Right lobe of liver (tissue), 6 donors: ENCODE data around the gene SKIDA1. TPM values are rescaled to one million over a fixed set of nuclear protein-coding genes. Genes with fewer than 3 reads are reported as not detected.
"Not testable (repeated sequence)": the region's sequence is repeated elsewhere in the genome, so short reads cannot be mapped to it uniquely, and the experiment has no call there.

Experiments
- ATAC-seq, 4 donors: fragments of 200-7000 bp; cut with Tn5 transposase; one replicate each; pipeline ENCODE4 v1.9.1; 2020; ENCODE audit warnings: mild to moderate bottlenecking in 4 of 4, moderate library complexity in 4 of 4
- DNase-seq, 3 donors: peaks; one replicate each; pipeline ENCODE4 v3.0.0-alpha.2; 2020
- H3K27ac ChIP-seq, 3 donors: fragments of 200-600 bp; one replicate each; pipeline ENCODE4 v1.8.0; 2022
- H3K27me3 ChIP-seq, 2 donors: fragments of 200-600 bp; one replicate each; pipeline ENCODE4 v1.8.0; 2022
- H3K36me3 ChIP-seq, 4 donors: fragments of 200-600 bp; sonication (generic) in 1 of 4; one replicate each; pipeline versions ENCODE4 v1.5.1 to v1.8.0; 2017 to 2022; ENCODE audit warnings: control low read depth in 1 of 4
- H3K4me1 ChIP-seq, 4 donors: fragments of 200-600 bp; sonication (generic) in 1 of 4; one replicate each; pipeline versions ENCODE4 v1.5.1 to v1.8.0; 2017 to 2022; ENCODE audit warnings: control low read depth in 1 of 4
- H3K4me3 ChIP-seq, 3 donors: fragments of 200-600 bp; one replicate each; pipeline ENCODE4 v1.8.0; 2022
- H3K9me3 ChIP-seq, 4 donors: fragments of 200-600 bp; sonication (generic) in 1 of 4; one replicate each; pipeline versions ENCODE4 v1.5.1 to v1.8.0; 2017 to 2022; ENCODE audit warnings: control low read depth in 1 of 4
- CTCF ChIP-seq, 4 donors: fragments of 200-600 bp in 3 of 4; fragments of 450-650 bp in 1 of 4; IDR thresholded peaks; one replicate each; pipeline versions ENCODE4 v1.5.1 to v1.8.0; 2016 to 2022; ENCODE audit warnings: antibody characterized with exemption in 4 of 4, mild to moderate bottlenecking in 2 of 4
- POLR2A ChIP-seq: fragments of 450-650 bp; IDR thresholded peaks from one replicate; pipeline ENCODE4 v1.6.1; 2017; ENCODE audit warnings: antibody characterized with exemption, mild to moderate bottlenecking
- WGBS: methylation state at CpG from one replicate; pipeline ENCODE4 v1.1.6; 2018; ENCODE audit warnings: low coverage, low lambda C conversion rate; ENCODE audit not compliant: insufficient coverage; ENCODE audit errors: missing lambda C conversion rate; 5-methylcytosine and 5-hydroxymethylcytosine counted together
- intact Hi-C, 2 donors: fragments of 100-400 bp; cut with DNase I; formaldehyde crosslinking; loops; one replicate each; pipeline versions ENCODE4 v1.11.2 to v1.14.1; 2022
- total RNA-seq, 6 experiments: library from RNA; depleted of rRNA in 2 of 6; stranded (reverse); fragments of >200 nt in 2 of 6; fragmentation: NEBNext Ultra II Directional in 3 of 6; extraction: Animal tissue kit (Norgen Biotek cat#: 25700) in 3 of 6; gene quantifications; one replicate each; pipeline versions ENCODE4 v1.1.0 to v1.2.4, GENCODE V29; 2016 to 2023
- donor health status: DM: no; HTN: yes; CAD: no.
- donor health status: DM: no; HTN: no; CAD: no.
- donor health status: DM: no; HTN: no; CAD: no.
- donor health status: DM: no; HTN: yes; CAD: no.
- donor health status: DM: no; HTN: yes; CAD: no.

The SKIDA1 gene
- total RNA-seq, 6 experiments from 2014 or later = 0.31 to 3.9 (median 2.1) TPM

DNA sequence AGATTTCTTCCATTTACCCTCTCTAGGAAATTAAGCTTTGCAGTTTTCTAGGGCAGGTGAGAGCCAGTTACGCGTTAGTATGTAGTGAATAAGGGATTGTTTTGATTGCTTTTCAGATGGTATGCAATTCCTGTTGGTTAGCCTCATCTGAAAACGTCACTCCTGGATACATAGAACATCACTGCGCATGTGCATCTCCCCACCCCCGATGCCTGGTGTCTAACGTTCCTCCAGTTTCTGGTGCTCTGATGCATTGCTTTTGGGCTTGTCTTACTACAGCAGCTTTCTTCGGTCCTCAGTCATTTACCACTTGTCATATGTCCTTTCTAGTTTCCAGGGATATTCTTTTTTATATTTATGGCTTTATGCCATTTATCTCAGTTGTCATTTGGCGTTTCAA, 31.0 kb upstream of the SKIDA1 start:
- Histone ChIP-seq H3K4me3 (no peak overlapping the region), H3K4me1 (peaks cover 0 to 6% (median 0%) of the 10 kb centered on the region in 4 donors), H3K27me3 (no peaks in the 10 kb centered on the region), H3K36me3 (peaks cover 0 to 53% (median 17%) of the 10 kb centered on the region in 4 donors), H3K9me3 (no peaks in the 10 kb centered on the region), H3K27ac (no peak overlapping the region)
- intact Hi-C loops = no loop called here
- DNase-seq = no peak
- no peak for ATAC-seq
- no peak for TF ChIP-seq CTCF (IDR thresholded peaks at IDR 0.05)
- TF ChIP-seq POLR2A = no peak
- WGBS = 96% methylated on average over 7 of the region's 8 CpGs

- Histone ChIP-seq H3K27me3 (no peaks in the 10 kb centered on the region), H3K36me3 (peaks cover 0 to 54% (median 16%) of the 10 kb centered on the region in 4 donors), H3K4me3 (no peak overlapping the region), H3K9me3 (no peaks in the 10 kb centered on the region), H3K4me1 (peaks cover 0 to 6% (median 0%) of the 10 kb centered on the region in 4 donors), H3K27ac (no peak overlapping the region)
- intact Hi-C loops = no loop called here
- no peak for TF ChIP-seq CTCF (IDR thresholded peaks at IDR 0.05)
- no peak for TF ChIP-seq POLR2A
- ATAC-seq (no peak), DNase-seq (no peak)
- 87% methylated on average over 8 of the region's 8 CpGs for WGBS
Observed at GRCh38 chr10:21552638-21553037, 27.2 kb upstream of the SKIDA1 start.

GRCh38 chr10:21547246-21547645, 21.8 kb upstream of the SKIDA1 start:
- Histone ChIP-seq H3K9me3 (no peaks in the 10 kb centered on the region), H3K36me3 (peaks cover 3 to 52% (median 20%) of the 10 kb centered on the region in 4 donors), H3K4me3 (no peak overlapping the region), H3K4me1 (no peaks in the 10 kb centered on the region), H3K27me3 (no peaks in the 10 kb centered on the region), H3K27ac (no peak overlapping the region)
- intact Hi-C loops = no loop called here
- ATAC-seq (no peak), DNase-seq (no peak)
- TF ChIP-seq POLR2A (no peak), CTCF (IDR thresholded peaks at IDR 0.05) (no peak)
- WGBS = 98% methylated on average over 6 of the region's 6 CpGs

GRCh38 chr10:21540701-21541100, 15.2 kb upstream of the SKIDA1 start:
- intact Hi-C loops, H3K27ac ChIP-seq, H3K4me3 ChIP-seq, DNase-seq, H3K27me3 ChIP-seq, ATAC-seq, H3K9me3 ChIP-seq, H3K4me1 ChIP-seq: not testable (repeated sequence)
- WGBS = 87% methylated on average over 3 of the region's 4 CpGs
- H3K36me3 ChIP-seq = peaks cover 7 to 91% (median 35%) of the 10 kb centered on the region in 4 donors

- intact Hi-C loops = no loop called here
- DNase-seq (no peak), ATAC-seq (no peak)
- no peak overlapping the region for H3K27ac ChIP-seq
- TF ChIP-seq POLR2A (no peak), CTCF (IDR thresholded peaks at IDR 0.05) (no peak)
- peaks cover 0 to 11% (median 3%) of the 10 kb centered on the region in 4 donors for H3K4me1 ChIP-seq
- H3K4me3 ChIP-seq = no peak overlapping the region
- WGBS = 100% methylated on average over 1 of the region's 3 CpGs
- peaks cover 0 to 56% (median 22%) of the 10 kb centered on the region in 4 donors for H3K36me3 ChIP-seq
- H3K27me3 ChIP-seq = no peaks in the 10 kb centered on the region
- no peaks in the 10 kb centered on the region for H3K9me3 ChIP-seq
Observed at GRCh38 chr10:21536874-21537273, 11.4 kb upstream of the SKIDA1 start.

GRCh38 chr10:21535976-21536375, 10.5 kb upstream of the SKIDA1 start:
- H3K9me3 ChIP-seq, DNase-seq, ATAC-seq, H3K27me3 ChIP-seq, H3K27ac ChIP-seq, H3K4me3 ChIP-seq, intact Hi-C loops: not testable (repeated sequence)
- H3K36me3 ChIP-seq = peaks cover 0 to 47% (median 16%) of the 10 kb centered on the region in 4 donors
- H3K4me1 ChIP-seq = peaks cover 0 to 12% (median 3%) of the 10 kb centered on the region in 4 donors
- WGBS = 84% methylated on average over 9 of the region's 9 CpGs
